Measurements from ENCODE around the gene RALGAPA1.

The RALGAPA1 gene

GRCh38 chr14:35519986-35520385 is 289.1 kb downstream of the RALGAPA1 start:
- TF ChIP-seq CTCF (conservative IDR thresholded peaks at IDR 0.05; ENCODE audit: low read depth, low read length), result no peak
- no peak for DNase-seq (ENCODE audit: low read depth)
- H3K4me3 ChIP-seq (ENCODE audit: low read length), result no peak overlapping the region

GRCh38 chr14:35515916-35516315 is 293.2 kb downstream of the RALGAPA1 start:
- no peak for DNase-seq (ENCODE audit: low read depth)
- H3K4me3 ChIP-seq (ENCODE audit: low read length), result no peak overlapping the region
- TF ChIP-seq CTCF (conservative IDR thresholded peaks at IDR 0.05; ENCODE audit: low read depth, low read length), result no peak

GRCh38 chr14:35512765-35513164 is 296.3 kb downstream of the RALGAPA1 start:
- no peak for TF ChIP-seq CTCF (conservative IDR thresholded peaks at IDR 0.05; ENCODE audit: low read depth, low read length)
- no peak for DNase-seq (ENCODE audit: low read depth)
- H3K4me3 ChIP-seq (ENCODE audit: low read length), result no peak overlapping the region

- no peak overlapping the region for H3K4me3 ChIP-seq (ENCODE audit: low read length)
- TF ChIP-seq CTCF (conservative IDR thresholded peaks at IDR 0.05; ENCODE audit: low read depth, low read length), result no peak
- no peak for DNase-seq (ENCODE audit: low read depth)
Measured at GRCh38 chr14:35509846-35510245, 299.2 kb downstream of the RALGAPA1 start.

- no peak for DNase-seq (ENCODE audit: low read depth)
- TF ChIP-seq CTCF (conservative IDR thresholded peaks at IDR 0.05; ENCODE audit: low read depth, low read length), result no peak
- H3K4me3 ChIP-seq (ENCODE audit: low read length), result no peak overlapping the region
Measured at GRCh38 chr14:35506927-35507326, 302.2 kb downstream of the RALGAPA1 start.

- no peak overlapping the region for H3K4me3 ChIP-seq (ENCODE audit: low read length)
- no peak for DNase-seq (ENCODE audit: low read depth)
- no peak for TF ChIP-seq CTCF (conservative IDR thresholded peaks at IDR 0.05; ENCODE audit: low read depth, low read length)
Measured at GRCh38 chr14:35506461-35506860, 302.6 kb downstream of the RALGAPA1 start.

GRCh38 chr14:35504260-35504659 is 304.8 kb downstream of the RALGAPA1 start:
- TF ChIP-seq CTCF (conservative IDR thresholded peaks at IDR 0.05; ENCODE audit: low read depth, low read length), result no peak
- no peak overlapping the region for H3K4me3 ChIP-seq (ENCODE audit: low read length)

More at GRCh38 chr14:35504260-35504659, 304.8 kb downstream of the RALGAPA1 start:
- DNase-seq (ENCODE audit: low read depth), result no peak

All from retinal pigment epithelial cell (primary cell).